ENCODE data around the gene RNF223. TPM values are rescaled to one million over a fixed set of nuclear protein-coding genes. Genes with fewer than 3 reads are reported as not detected.

RNF223 gene
- total and polyA plus RNA-seq, 2 of the 13 experiments (the other 11 are each of a cell fraction or from before 2014, with no cell fraction given) = 0.03 TPM; not detected in 1

- TF ChIP-seq KDM2A (CRISPR knock-in tag; IDR thresholded peaks at IDR 0.05; ENCODE audit: borderline replicate concordance, low read depth) (0 out of 2 replicates have a peak, but pooled peaks have one; percentile 23), HMG20B (CRISPR knock-in tag; conservative IDR thresholded peaks at IDR 0.05) (no peak), ZNF609 (CRISPR knock-in tag; IDR thresholded peaks at IDR 0.05; ENCODE audit: borderline replicate concordance) (no peak), ZNF317 (CRISPR knock-in tag; IDR thresholded peaks at IDR 0.05) (no peak), ZNF10 (CRISPR knock-in tag; IDR thresholded peaks at IDR 0.05; ENCODE audit: borderline replicate concordance, low read depth) (no peak), HNRNPK (IDR thresholded peaks at IDR 0.05; ENCODE audit: low read depth, low read length, poor library complexity, severe bottlenecking) (no peak), ZNF331 (CRISPR knock-in tag; IDR thresholded peaks at IDR 0.05) (no peak), ZBTB33 (CRISPR knock-in tag; IDR thresholded peaks at IDR 0.05) (peak; percentile 73), NONO (IDR thresholded peaks at IDR 0.05) (no peak), NONO (CRISPR knock-in tag; conservative IDR thresholded peaks at IDR 0.05) (no peak), NRL (CRISPR knock-in tag; IDR thresholded peaks at IDR 0.05; ENCODE audit: borderline replicate concordance) (no peak)
Observed at GRCh38 chr1:1067860-1068516, 6.1 kb downstream of the RNF223 start (continued).

All from HepG2 (cell line).